HG03575 (cell line): Measurements from ENCODE around the gene CCBE1.
"Not testable (repeated sequence)": the region's sequence is repeated elsewhere in the genome, so short reads cannot be mapped to it uniquely, and the experiment has no call there.

Experiments
- ATAC-seq: cut with Tn5 transposase; IDR thresholded peaks from one replicate; pipeline ENCODE4 v1.9.1; 2021; ENCODE audit not compliant: unreplicated experiment, insufficient number of reproducible peaks, low FRiP score; ENCODE audit errors: extremely low read depth

Gene CCBE1

GRCh38 chr18:59535055-59535454 lies 162.2 kb downstream of the CCBE1 start:
- no peak for ATAC-seq

DNA sequence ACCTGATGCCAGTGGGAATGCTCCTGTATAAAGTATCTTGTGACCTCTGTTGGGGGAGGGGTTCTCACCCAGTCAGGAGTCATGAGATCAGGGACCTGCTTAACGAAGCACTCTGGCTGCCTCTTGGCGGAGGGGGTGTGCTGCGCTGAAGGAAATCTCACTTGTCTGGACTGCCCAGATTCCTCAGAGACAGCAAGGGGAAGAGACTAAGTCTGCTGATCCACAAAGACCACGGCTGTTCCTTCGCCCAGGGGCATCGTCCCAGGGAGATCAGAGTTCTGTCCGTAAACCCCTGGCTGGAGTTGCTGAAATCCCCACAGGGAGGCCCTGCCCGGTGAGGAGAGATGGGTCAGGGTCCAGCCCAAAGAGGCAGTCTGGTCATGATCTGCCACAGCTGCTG lies 168.4 kb downstream of the CCBE1 start:
- no peak for ATAC-seq

DNA sequence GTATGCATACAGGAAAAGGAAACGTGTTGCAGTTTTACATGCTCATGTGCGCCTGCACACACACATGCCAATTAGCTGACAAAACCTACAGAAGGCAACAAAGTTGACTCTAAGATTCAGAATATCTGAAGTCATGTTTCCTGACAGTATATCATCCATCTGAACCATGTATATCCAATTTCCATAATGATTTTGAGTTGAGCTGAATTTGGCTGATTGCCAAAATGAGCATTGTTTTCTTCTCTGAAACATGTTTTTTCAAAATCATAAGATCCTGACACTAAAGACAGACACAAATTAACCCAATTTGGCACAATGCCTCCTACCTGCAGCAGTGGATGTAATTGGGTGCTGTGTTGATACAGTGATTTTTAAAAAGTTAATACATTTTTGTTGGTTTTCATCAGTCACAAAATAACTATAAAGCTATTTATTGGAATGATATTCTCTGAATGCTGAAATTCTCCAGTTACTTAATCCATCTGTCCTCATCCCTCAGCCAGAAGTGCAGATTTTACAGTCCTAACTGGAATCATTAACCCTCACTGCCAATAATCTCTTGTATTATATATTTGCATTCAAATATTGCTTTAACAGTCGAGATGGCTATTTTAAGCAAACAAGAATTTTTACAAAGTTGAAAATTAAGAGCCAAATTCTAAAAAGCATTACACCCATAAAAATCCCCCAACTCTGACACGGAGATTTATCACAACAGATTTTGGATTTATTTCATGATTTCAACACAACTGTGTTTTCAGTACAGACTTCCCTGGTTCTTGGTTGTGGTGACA lies 176.5 kb downstream of the CCBE1 start:
- ATAC-seq = no peak

DNA sequence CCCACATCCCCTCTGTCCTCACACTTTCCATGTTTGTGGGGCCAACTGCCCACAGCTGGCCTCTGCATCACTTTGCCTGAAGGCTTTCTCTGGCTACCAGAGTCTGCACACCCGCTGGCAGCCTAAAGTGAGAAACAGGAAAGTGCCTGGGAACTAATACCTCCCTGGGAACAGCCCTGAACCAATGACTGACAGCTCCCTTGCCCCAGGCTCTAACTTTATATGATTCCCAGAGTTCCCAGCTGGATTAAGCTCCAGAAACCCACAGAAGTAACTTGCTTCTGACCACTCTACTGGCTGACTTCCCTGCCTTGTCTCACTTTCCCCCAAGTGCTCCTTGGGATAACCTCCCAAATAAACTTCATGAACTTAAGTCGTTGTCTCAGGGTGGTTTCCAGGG lies 178.5 kb downstream of the CCBE1 start:
- ATAC-seq = no peak

GRCh38 chr18:59517446-59518165 lies 179.6 kb downstream of the CCBE1 start:
- no peak for ATAC-seq

DNA sequence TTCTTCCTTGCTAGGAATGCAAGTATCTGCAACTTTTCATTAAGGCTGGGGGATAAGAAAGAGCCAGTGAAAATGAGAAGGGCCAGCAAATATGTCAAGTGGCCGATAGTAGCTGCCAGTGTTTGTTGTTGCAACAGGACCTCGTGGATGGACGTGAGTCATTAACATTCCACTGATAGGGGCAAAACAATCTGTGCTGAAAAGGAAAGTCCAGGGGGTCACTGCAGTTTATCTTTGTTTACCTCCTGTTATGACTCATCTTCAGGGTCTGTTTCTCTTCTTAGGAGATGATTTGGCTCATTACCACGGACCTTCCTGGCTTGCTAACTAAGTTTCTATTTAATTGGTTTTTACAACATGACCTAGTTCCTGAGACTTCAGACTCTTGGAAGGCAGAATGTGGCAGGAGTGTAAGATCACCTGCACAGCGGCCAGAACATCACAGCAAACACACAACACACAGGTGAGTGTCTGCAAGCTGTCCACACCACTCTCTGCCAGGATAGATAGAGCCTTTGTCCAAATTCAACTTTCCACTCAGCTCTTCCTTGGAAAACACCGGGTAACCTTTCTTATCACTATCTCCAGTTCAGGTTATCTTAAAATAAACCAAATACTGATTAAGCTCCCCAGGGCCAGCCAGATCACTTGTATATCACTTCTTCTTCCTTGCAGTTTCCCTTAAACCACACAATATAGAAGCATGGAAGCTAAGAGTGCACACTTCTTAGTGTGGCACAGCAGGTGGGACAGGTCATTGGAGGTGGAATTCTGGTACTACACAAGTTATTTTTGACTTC lies 180.7 kb downstream of the CCBE1 start:
- no peak for ATAC-seq

GRCh38 chr18:59515956-59516355 lies 181.3 kb downstream of the CCBE1 start:
- ATAC-seq = not testable (repeated sequence)

- ATAC-seq = no peak
These were observed 182.1 kb downstream of the CCBE1 start for GRCh38 chr18:59515147-59515546.

DNA sequence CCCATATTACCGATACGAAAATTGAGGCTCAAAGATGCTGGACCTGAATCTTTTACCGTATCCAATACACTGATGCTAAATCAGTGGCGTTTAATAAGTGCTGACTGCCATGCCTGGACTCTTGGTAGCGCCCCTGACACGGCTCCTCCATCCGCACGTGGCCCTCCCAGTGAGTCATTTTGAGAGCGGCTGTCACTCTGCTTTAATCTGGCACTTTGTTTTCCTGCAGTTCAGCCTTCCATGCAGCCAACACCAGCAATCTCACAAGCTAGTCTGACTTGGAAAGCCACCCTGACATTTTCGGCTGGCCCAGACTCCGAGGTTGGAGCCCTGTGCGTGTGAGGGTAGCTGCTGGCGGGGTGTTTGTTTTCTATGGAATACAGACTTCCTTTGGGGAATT lies 183.0 kb downstream of the CCBE1 start:
- no peak for ATAC-seq

- ATAC-seq = no peak
These were observed 185.0 kb downstream of the CCBE1 start for GRCh38 chr18:59512025-59512755.

- ATAC-seq = no peak
These were observed 187.5 kb downstream of the CCBE1 start for GRCh38 chr18:59509481-59510442.

DNA sequence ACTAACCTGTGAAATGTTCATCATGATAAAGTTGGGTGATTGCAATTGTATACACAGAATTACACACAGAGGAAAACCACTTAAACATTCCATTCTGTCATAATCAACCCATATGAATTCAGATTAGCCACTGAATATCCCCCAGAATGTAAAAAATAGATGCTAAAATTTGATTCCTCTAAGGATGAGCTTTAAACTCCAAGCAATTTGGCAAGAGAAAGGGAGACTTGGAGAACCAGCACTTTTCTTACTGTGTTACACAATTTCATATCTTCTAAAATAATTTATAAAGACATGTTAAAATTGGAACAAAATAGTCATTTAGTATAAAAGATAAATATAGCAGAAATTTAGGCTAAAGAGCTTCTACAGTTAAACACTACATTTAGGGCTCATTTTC lies 191.9 kb downstream of the CCBE1 start:
- ATAC-seq = no peak

GRCh38 chr18:59502274-59503175 lies 194.7 kb downstream of the CCBE1 start:
- ATAC-seq = no peak

DNA sequence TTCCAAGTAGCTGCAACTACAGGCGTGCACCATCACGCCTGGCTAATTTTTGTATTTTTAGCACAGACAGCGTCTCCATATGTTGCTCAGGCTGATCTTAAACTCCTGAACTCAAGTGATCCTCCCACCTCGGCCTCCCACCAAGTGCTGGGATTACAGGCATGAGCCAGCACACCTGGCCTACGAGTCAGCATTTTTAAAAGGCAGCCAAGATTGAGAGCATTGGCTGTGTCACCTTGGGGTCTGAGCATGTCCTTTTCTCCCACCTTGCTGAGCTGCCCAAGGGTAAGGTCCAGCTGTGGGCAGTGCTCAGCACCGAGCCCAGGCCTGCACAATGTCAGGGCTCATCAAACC lies 195.3 kb downstream of the CCBE1 start:
- ATAC-seq = no peak

GRCh38 chr18:59500765-59501164 lies 196.5 kb downstream of the CCBE1 start:
- no peak for ATAC-seq

DNA sequence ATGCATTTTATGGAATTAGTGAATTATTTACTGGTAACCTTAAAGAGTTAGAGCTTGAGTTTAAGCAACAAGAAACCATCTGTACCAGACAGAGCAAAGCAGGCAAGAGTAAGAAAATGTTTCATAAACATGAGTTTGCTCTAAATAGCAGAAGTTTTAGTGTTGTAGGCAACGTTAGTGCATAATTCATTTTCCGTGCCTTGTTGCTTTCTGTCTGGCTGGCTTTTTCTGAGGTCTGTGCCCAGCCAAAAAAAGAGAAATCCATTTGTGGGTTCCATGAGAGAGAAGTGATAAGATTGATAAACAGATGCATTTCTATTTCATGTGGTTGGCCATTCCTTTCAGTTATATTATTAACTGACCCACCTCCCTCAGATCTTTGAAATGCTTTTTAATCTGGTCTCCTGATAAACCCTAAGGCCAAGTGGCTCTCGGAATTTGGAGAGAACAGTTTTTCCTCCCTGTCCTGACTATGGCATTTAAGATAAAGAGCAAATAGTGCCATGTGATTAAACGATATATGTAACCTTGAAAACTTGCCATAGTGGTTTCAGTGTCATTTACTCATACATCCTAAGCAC lies 198.6 kb downstream of the CCBE1 start:
- ATAC-seq = no peak
